ENCODE data around the gene CLEC3B.
"Not testable (repeated sequence)": the region's sequence is repeated elsewhere in the genome, so short reads cannot be mapped to it uniquely, and the experiment has no call there.

CLEC3B gene

GRCh38 chr3:45035441-45036301, 9.6 kb downstream of the CLEC3B start:
- no peak for DNase-seq (ENCODE audit: low read depth)

- DNase-seq (ENCODE audit: low read depth) = peak; percentile 82
These were observed 11.8 kb downstream of the CLEC3B start for GRCh38 chr3:45037720-45038455.

- DNase-seq (ENCODE audit: low read depth) = no peak
These were observed 15.6 kb downstream of the CLEC3B start for GRCh38 chr3:45041666-45042065.

- DNase-seq (ENCODE audit: low read depth) = no peak
These were observed 16.1 kb downstream of the CLEC3B start for GRCh38 chr3:45042162-45042561.

- no peak for DNase-seq (ENCODE audit: low read depth)
These were observed 17.7 kb downstream of the CLEC3B start for GRCh38 chr3:45043728-45044299.

GRCh38 chr3:45048244-45048643, 22.1 kb downstream of the CLEC3B start:
- no peak for DNase-seq (ENCODE audit: low read depth)

GRCh38 chr3:45049807-45050206, 23.7 kb downstream of the CLEC3B start:
- DNase-seq (ENCODE audit: low read depth) = no peak

- DNase-seq (ENCODE audit: low read depth) = no peak
These were observed 25.6 kb downstream of the CLEC3B start for GRCh38 chr3:45051685-45052084.

- DNase-seq (ENCODE audit: low read depth) = not testable (repeated sequence)
These were observed 27.7 kb downstream of the CLEC3B start for GRCh38 chr3:45053805-45054195.

GRCh38 chr3:45054196-45054857, 28.2 kb downstream of the CLEC3B start:
- DNase-seq (ENCODE audit: low read depth) = no peak

GRCh38 chr3:45055032-45055410, 28.9 kb downstream of the CLEC3B start:
- no peak for DNase-seq (ENCODE audit: low read depth)

GRCh38 chr3:45055411-45056143, 29.5 kb downstream of the CLEC3B start:
- DNase-seq (ENCODE audit: low read depth) = no peak

GRCh38 chr3:45056608-45057301, 30.7 kb downstream of the CLEC3B start:
- no peak for DNase-seq (ENCODE audit: low read depth)

- DNase-seq (ENCODE audit: low read depth) = no peak
These were observed 31.5 kb downstream of the CLEC3B start for GRCh38 chr3:45057557-45057956.

- no peak for DNase-seq (ENCODE audit: low read depth)
These were observed 33.0 kb downstream of the CLEC3B start for GRCh38 chr3:45059132-45059531.

GRCh38 chr3:45060165-45060892, 34.2 kb downstream of the CLEC3B start:
- DNase-seq (ENCODE audit: low read depth) = no peak

GRCh38 chr3:45062697-45063070, 36.6 kb downstream of the CLEC3B start:
- no peak for DNase-seq (ENCODE audit: low read depth)

GRCh38 chr3:45064512-45065372, 38.6 kb downstream of the CLEC3B start:
- peak; percentile 18 for DNase-seq (ENCODE audit: low read depth)

GRCh38 chr3:45065373-45065720, 39.2 kb downstream of the CLEC3B start:
- DNase-seq (ENCODE audit: low read depth) = no peak
